Bone marrow (tissue), 2 donors: ENCODE measurements around the gene RASL10A.

Source experiments
- DNase-seq, 2 donors: peaks; one replicate each; lab custom pipeline; 2025; lab: John Stamatoyannopoulos, UW

Gene RASL10A

GRCh38 chr22:29305836-29306174 lies 9.7 kb downstream of the RASL10A start:
- DNase-seq = no peak

GRCh38 chr22:29302681-29303465 lies 12.6 kb downstream of the RASL10A start:
- no peak for DNase-seq

GRCh38 chr22:29302402-29302680 lies 13.2 kb downstream of the RASL10A start:
- no peak for DNase-seq

- no peak for DNase-seq
Observed at GRCh38 chr22:29301716-29302401, 13.6 kb downstream of the RASL10A start.

- DNase-seq = no peak
Observed at GRCh38 chr22:29300807-29301601, 14.5 kb downstream of the RASL10A start.

GRCh38 chr22:29300467-29300806 lies 15.1 kb downstream of the RASL10A start:
- no peak for DNase-seq

- no peak for DNase-seq
Observed at GRCh38 chr22:29299136-29299900, 16.2 kb downstream of the RASL10A start.

GRCh38 chr22:29298641-29299040 lies 16.9 kb downstream of the RASL10A start:
- DNase-seq = no peak

GRCh38 chr22:29292379-29292778 lies 23.1 kb downstream of the RASL10A start:
- no peak for DNase-seq

- no peak for DNase-seq
Observed at GRCh38 chr22:29291215-29291614, 24.3 kb downstream of the RASL10A start.

GRCh38 chr22:29290061-29290460 lies 25.4 kb downstream of the RASL10A start:
- DNase-seq = no peak

- DNase-seq = no peak
Observed at GRCh38 chr22:29288837-29289236, 26.7 kb downstream of the RASL10A start.

GRCh38 chr22:29284196-29284595 lies 31.3 kb downstream of the RASL10A start:
- DNase-seq = no peak

- DNase-seq = no peak
Observed at GRCh38 chr22:29277927-29278326, 37.6 kb downstream of the RASL10A start.

GRCh38 chr22:29275819-29276565 lies 39.5 kb downstream of the RASL10A start:
- no peak for DNase-seq

GRCh38 chr22:29275167-29275566 lies 40.3 kb downstream of the RASL10A start:
- no peak for DNase-seq

GRCh38 chr22:29272624-29273023 lies 42.9 kb downstream of the RASL10A start:
- no peak for DNase-seq

- no peak for DNase-seq
Observed at GRCh38 chr22:29270475-29271271, 44.8 kb downstream of the RASL10A start.

- DNase-seq = no peak
Observed at GRCh38 chr22:29269731-29270474, 45.6 kb downstream of the RASL10A start.

- no peak for DNase-seq
Observed at GRCh38 chr22:29269230-29269604, 46.3 kb downstream of the RASL10A start.
